Trophoblast cell (in vitro differentiated cells and primary cell): ENCODE measurements around the gene TSPAN9.

Source experiments
- DNase-seq, 2 donors: peaks; one replicate each; pipeline ENCODE4 v3.0.0-alpha.2; 2016
- H2AFZ ChIP-seq: 2 replicates; pipeline ENCODE4 v1.6.1; 2013; ENCODE audit warnings: low read length, moderate library complexity, mild to moderate bottlenecking; ENCODE audit not compliant: insufficient read depth, poor library complexity
- H2AK5ac ChIP-seq: 2 replicates; pipeline ENCODE4 v1.6.1; 2013; ENCODE audit warnings: mild to moderate bottlenecking, low read length
- H2BK120ac ChIP-seq: 2 replicates; pipeline ENCODE4 v1.6.1; 2013; ENCODE audit warnings: low read length, mild to moderate bottlenecking, moderate library complexity; ENCODE audit not compliant: insufficient read depth, poor library complexity
- H2BK12ac ChIP-seq: 2 replicates; pipeline ENCODE4 v1.6.1; 2013; ENCODE audit warnings: mild to moderate bottlenecking, low read length, moderate library complexity
- H2BK5ac ChIP-seq: 2 replicates; pipeline ENCODE4 v1.6.1; 2013; ENCODE audit warnings: low read length, low read depth, moderate library complexity, mild to moderate bottlenecking; ENCODE audit not compliant: poor library complexity
- H3K14ac ChIP-seq: 2 replicates; pipeline ENCODE4 v1.6.1; 2013; ENCODE audit warnings: mild to moderate bottlenecking, low read length
- H3K18ac ChIP-seq: 2 replicates; pipeline ENCODE4 v1.6.1; 2013; ENCODE audit warnings: mild to moderate bottlenecking, low read length
- H3K23ac ChIP-seq: 2 replicates; pipeline ENCODE4 v1.6.1; 2013; ENCODE audit warnings: low read length
- H3K27ac ChIP-seq: 2 replicates; pipeline ENCODE4 v1.5.1; 2013; ENCODE audit warnings: low read depth, mild to moderate bottlenecking, inconsistent platforms, low read length, moderate library complexity
- H3K27me3 ChIP-seq: 2 replicates; pipeline ENCODE4 v1.6.1; 2013; ENCODE audit warnings: inconsistent platforms, mild to moderate bottlenecking, low read length, moderate library complexity; ENCODE audit not compliant: insufficient read depth
- H3K36me3 ChIP-seq, 2 experiments: 1 replicate in 1 of 2; 2 replicates in 1 of 2; pipeline ENCODE4 v1.6.1; 2013; ENCODE audit warnings: low read length in 2 of 2, mild to moderate bottlenecking in 2 of 2, moderate library complexity in 1 of 2; ENCODE audit not compliant: insufficient read depth in 2 of 2, control insufficient read depth in 1 of 2
- H3K4ac ChIP-seq: 2 replicates; pipeline ENCODE4 v1.6.1; 2013; ENCODE audit warnings: low read depth, mild to moderate bottlenecking, low read length, moderate library complexity
- H3K4me1 ChIP-seq, 2 experiments: 1 replicate in 1 of 2; 2 replicates in 1 of 2; pipeline ENCODE4 v1.6.1; 2013; ENCODE audit warnings: low read length in 2 of 2, mild to moderate bottlenecking in 2 of 2, moderate library complexity in 1 of 2; ENCODE audit not compliant: insufficient read depth in 2 of 2, control insufficient read depth in 1 of 2
- H3K4me2 ChIP-seq: 2 replicates; pipeline ENCODE4 v1.6.1; 2013; ENCODE audit warnings: inconsistent platforms, mild to moderate bottlenecking, low read length, moderate library complexity
- H3K4me3 ChIP-seq: 2 replicates; pipeline ENCODE4 v1.5.1; 2013; ENCODE audit warnings: mild to moderate bottlenecking, low read depth, low read length, inconsistent platforms
- H3K79me1 ChIP-seq: one replicate; pipeline ENCODE4 v1.6.1; 2013; ENCODE audit warnings: low read length
- H3K79me2 ChIP-seq: 2 replicates; pipeline ENCODE4 v1.6.1; 2013; ENCODE audit warnings: low read length, mild to moderate bottlenecking; ENCODE audit not compliant: control insufficient read depth, insufficient read depth, poor library complexity
- H3K9ac ChIP-seq: 2 replicates; pipeline ENCODE4 v1.6.1; 2013; ENCODE audit warnings: mild to moderate bottlenecking, low read length
- H3K9me3 ChIP-seq: 2 replicates; pipeline ENCODE4 v1.6.1; 2013; ENCODE audit warnings: low read depth, mild to moderate bottlenecking, control low read depth, inconsistent platforms, low read length; ENCODE audit not compliant: insufficient read depth
- H4K12ac ChIP-seq: 2 replicates; pipeline ENCODE4 v1.6.1; 2013; ENCODE audit warnings: low read depth, mild to moderate bottlenecking, low read length, moderate library complexity
- H4K8ac ChIP-seq: 2 replicates; pipeline ENCODE4 v1.6.1; 2013; ENCODE audit warnings: low read depth, mild to moderate bottlenecking, low read length, moderate library complexity
- H4K91ac ChIP-seq: one replicate; pipeline ENCODE4 v1.6.1; 2013; ENCODE audit warnings: low read depth, mild to moderate bottlenecking, low read length, moderate library complexity
- WGBS: extraction: QIAGEN DNeasy Blood & Tissue Kit; methylation state at CpG from one replicate; pipeline ENCODE4 v1.1.7; 2013; ENCODE audit warnings: missing lambda C conversion rate; ENCODE audit not compliant: insufficient read length, insufficient coverage; ENCODE audit errors: extremely low coverage; 5-methylcytosine and 5-hydroxymethylcytosine counted together

TSPAN9 gene

DNA sequence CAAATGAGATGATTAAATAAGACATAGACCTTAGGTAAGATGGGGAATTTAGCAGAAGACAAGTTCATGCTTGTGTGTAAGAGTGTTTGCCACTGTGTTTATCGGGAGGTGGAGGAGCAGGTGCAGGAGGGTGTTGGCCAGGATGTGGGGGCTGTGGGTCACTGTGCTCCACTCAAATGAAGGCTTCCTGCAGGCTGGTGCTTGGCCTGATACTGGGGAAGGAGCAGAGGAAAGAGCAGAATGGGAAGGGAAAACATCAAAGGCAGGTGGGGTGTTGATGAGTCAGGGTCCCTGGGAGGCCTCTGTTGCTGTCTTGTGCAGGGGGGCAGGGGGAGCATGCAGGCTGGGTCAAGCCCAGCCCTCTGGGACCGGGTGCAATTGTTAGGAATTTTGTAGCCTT is 126.5 kb downstream of the TSPAN9 start:
- peaks cover 11 to 13% of the 10 kb centered on the region in 2 experiments for H3K4me1 ChIP-seq
- H3K14ac ChIP-seq, result no peak overlapping the region
- H3K23ac ChIP-seq, result no peak overlapping the region
- H3K9me3 ChIP-seq, result peaks cover 2% of the 10 kb centered on the region
- no peak overlapping the region for H2BK5ac ChIP-seq
- H4K8ac ChIP-seq, result no peak overlapping the region
- H3K36me3 ChIP-seq, result peaks cover 0 to 4% of the 10 kb centered on the region in 2 experiments
- H2AK5ac ChIP-seq, result no peak overlapping the region
- no peak overlapping the region for H2BK120ac ChIP-seq
- peaks cover 23% of the 10 kb centered on the region for H3K27me3 ChIP-seq
- H3K79me2 ChIP-seq, result no peaks in the 10 kb centered on the region
- no peak overlapping the region for H3K18ac ChIP-seq
- DNase-seq, result no peak
- H3K4me3 ChIP-seq, result no peak overlapping the region
- no peak overlapping the region for H4K12ac ChIP-seq
- no peak overlapping the region for H3K27ac ChIP-seq
- no peak overlapping the region for H4K91ac ChIP-seq
- WGBS, result no CpG with 5 or more reads among the region's 2 CpGs
- no peak overlapping the region for H3K9ac ChIP-seq
- no peak overlapping the region for H2AFZ ChIP-seq
- no peak overlapping the region for H2BK12ac ChIP-seq
- no peak overlapping the region for H3K4me2 ChIP-seq
- no peaks in the 10 kb centered on the region for H3K79me1 ChIP-seq
- H3K4ac ChIP-seq, result no peak overlapping the region

DNA sequence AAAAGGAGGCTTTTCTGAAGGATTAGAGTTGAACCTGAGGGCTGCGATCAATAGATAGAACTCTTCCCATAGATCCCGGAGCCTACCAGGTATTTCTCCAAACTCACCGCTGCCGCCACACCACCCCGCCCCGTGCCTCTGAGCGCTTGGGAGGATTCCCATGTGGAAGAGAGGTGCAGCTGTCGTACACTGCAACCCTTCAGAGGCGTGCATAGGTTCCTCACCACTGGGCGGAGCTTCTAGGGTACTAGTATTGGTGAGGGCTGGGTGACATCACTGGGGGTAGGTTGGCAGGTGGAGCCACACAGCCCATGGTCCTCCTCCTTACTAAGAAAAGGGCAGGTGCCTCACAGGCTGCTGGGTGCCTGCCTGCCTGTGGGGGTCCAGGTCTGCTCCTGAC is 127.0 kb downstream of the TSPAN9 start:
- Histone ChIP-seq H3K4me1 (peaks cover 11 to 13% of the 10 kb centered on the region in 2 experiments), H2AFZ (no peak overlapping the region), H3K27me3 (peaks cover 23% of the 10 kb centered on the region), H3K27ac (no peak overlapping the region), H3K4ac (no peak overlapping the region), H3K79me2 (no peaks in the 10 kb centered on the region), H3K9ac (no peak overlapping the region), H3K18ac (no peak overlapping the region), H2BK120ac (no peak overlapping the region), H3K36me3 (peaks cover 0 to 4% of the 10 kb centered on the region in 2 experiments), H3K4me2 (no peak overlapping the region), H2AK5ac (no peak overlapping the region), H3K9me3 (no peaks in the 10 kb centered on the region), H2BK5ac (no peak overlapping the region), H3K23ac (no peak overlapping the region), H3K4me3 (no peak overlapping the region), H2BK12ac (no peak overlapping the region), H4K8ac (no peak overlapping the region), H3K79me1 (no peaks in the 10 kb centered on the region), H4K12ac (no peak overlapping the region), H4K91ac (no peak overlapping the region), H3K14ac (no peak overlapping the region)
- no peak for DNase-seq
- WGBS, result no CpG with 5 or more reads among the region's 10 CpGs

DNA sequence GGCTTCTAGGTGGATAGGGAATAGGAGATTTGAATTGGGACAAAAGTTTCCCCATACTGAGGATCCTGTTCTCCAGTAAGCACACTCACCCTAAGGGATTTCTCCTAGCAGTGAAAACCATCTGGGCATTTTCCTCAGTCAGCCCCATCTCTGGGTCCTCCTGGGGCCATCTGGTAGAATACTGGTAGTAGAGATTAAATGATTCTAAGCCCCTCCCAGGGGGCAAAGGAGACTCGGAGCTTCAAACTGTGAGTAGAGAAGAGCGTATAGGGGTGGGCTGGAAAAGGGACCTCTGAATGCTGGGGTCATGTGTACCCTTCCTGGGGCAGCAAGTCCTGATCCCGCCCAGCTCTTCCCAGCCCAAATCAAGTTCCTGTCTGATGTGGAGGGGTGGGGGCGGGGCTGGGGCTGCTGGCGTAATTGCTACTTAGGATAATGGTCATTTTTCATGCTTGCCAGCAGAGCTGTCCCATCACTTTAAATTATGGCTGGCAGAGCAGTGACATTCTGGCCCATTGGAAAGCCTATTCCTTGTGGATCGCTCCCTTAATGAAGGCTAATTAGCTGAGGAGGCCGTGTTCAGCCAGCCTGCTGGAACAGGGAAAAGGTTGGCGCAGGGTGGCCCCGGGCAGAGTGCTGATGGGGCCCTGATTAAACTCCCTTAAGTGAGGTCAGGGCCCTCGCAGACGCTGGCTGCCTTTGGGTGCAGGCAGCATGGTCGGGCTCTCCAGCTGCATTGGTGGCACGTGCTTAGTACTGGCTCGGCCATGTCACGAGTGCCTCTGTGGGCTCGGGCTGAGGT is 127.8 kb downstream of the TSPAN9 start:
- peaks cover 19% of the 10 kb centered on the region for H3K27me3 ChIP-seq
- H3K4me3 ChIP-seq, result no peak overlapping the region
- H4K91ac ChIP-seq, result no peak overlapping the region
- H2BK5ac ChIP-seq, result no peak overlapping the region
- H3K36me3 ChIP-seq, result peaks cover 0 to 4% of the 10 kb centered on the region in 2 experiments
- no peak overlapping the region for H2AK5ac ChIP-seq
- no peak overlapping the region for H4K12ac ChIP-seq
- no peak overlapping the region for H3K23ac ChIP-seq
- H3K18ac ChIP-seq, result no peak overlapping the region
- no peak overlapping the region for H3K9ac ChIP-seq
- H3K4ac ChIP-seq, result no peak overlapping the region
- H2BK12ac ChIP-seq, result no peak overlapping the region
- H3K9me3 ChIP-seq, result no peaks in the 10 kb centered on the region
- WGBS, result no CpG with 5 or more reads among the region's 16 CpGs
- H3K79me1 ChIP-seq, result no peaks in the 10 kb centered on the region
- H3K4me2 ChIP-seq, result no peak overlapping the region
- no peak overlapping the region for H4K8ac ChIP-seq
- H2AFZ ChIP-seq, result no peak overlapping the region
- H3K14ac ChIP-seq, result no peak overlapping the region
- H3K79me2 ChIP-seq, result no peaks in the 10 kb centered on the region
- no peak for DNase-seq
- no peak overlapping the region for H3K27ac ChIP-seq
- H2BK120ac ChIP-seq, result no peak overlapping the region
- peaks cover 5 to 10% of the 10 kb centered on the region in 2 experiments for H3K4me1 ChIP-seq

DNA sequence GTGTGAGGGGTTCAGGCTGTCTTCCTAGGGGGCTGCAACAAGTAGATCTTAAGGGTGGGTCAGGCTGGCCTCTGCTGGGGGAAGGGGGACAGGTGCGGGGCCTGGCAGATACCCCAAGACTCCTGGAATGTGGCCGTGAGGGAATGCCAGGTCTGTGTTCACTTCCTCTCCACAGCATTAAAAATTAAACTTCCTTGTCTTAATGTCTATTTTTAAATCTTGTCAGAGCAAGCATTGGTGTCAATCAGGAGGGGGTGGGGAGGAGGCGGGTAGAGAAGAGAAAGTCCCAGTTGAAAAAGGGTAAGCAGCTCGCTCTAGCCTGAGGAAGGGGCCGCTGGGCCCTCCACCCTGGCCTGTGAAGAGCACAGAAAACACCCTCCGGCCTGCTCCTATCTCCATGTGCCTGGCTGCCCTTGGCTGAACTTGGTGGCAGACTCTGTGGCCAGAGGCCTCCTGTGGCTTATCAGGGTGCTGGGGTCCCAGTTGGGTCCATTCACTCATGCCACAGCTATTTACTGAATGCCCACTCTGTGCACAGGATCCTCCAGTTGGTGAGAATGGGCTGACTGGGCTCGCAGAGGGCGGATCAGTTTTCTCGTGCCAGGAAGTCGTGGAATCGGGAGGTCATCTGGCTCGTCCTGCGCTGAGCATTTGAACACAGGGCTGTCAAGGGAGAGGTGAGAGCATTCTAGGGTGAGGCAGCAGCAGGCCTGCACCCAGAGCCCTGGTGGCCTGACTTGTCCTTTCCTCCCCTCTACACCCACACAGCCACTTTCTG is 128.8 kb downstream of the TSPAN9 start:
- Histone ChIP-seq H3K9me3 (no peaks in the 10 kb centered on the region), H3K23ac (no peak overlapping the region), H2AK5ac (no peak overlapping the region), H4K12ac (no peak overlapping the region), H3K4me1 (peaks cover 0 to under 1% of the 10 kb centered on the region in 2 experiments), H3K79me1 (no peaks in the 10 kb centered on the region), H3K4ac (no peak overlapping the region), H3K4me2 (no peak overlapping the region), H3K36me3 (peaks cover 0 to 4% of the 10 kb centered on the region in 2 experiments), H3K9ac (no peak overlapping the region), H3K27me3 (peaks cover 12% of the 10 kb centered on the region), H3K27ac (no peak overlapping the region), H3K79me2 (no peaks in the 10 kb centered on the region), H2BK5ac (no peak overlapping the region), H3K4me3 (no peak overlapping the region), H3K18ac (no peak overlapping the region), H4K91ac (no peak overlapping the region), H4K8ac (no peak overlapping the region), H2BK12ac (no peak overlapping the region), H2BK120ac (no peak overlapping the region), H3K14ac (no peak overlapping the region), H2AFZ (no peak overlapping the region)
- DNase-seq, result no peak
- WGBS, result no CpG with 5 or more reads among the region's 13 CpGs
